ENCODE results near the gene LPAR5. TPM values are rescaled to one million over a fixed set of nuclear protein-coding genes. Genes with fewer than 3 reads are reported as not detected.

LPAR5 gene
- total RNA-seq, 1 experiment from 2014 or later = 0.20 TPM

DNA sequence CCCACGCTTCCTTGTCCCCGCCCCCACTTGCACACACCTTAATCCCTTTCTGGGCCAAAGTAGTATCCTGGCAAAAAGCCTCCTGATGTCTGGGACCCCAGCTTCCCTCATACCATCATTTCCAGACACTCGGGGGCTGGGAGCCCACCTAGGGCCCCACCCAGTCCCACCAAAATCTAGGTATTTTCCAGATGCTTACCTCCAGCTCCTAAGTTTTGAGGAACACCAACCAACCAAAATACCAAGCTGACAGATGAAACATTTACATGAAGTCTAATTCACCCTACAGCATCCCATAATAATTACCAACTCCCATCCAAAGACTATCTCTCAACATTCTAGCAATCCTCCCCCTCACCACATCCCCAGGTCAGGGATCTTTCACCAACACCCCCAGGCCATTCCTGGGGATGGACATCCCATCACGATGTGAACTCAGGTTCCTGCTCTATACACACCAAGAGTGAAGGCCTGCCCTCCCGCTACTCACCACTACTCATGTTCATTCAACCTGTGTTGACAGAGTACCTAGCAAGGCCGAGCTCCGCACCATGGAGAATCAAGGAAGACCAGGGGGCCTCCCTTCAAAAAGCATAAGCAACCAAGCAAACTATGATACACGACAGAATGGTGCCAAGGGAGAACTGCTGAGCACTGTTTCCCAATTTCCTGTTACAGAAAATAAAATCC is 27.0 kb downstream of the LPAR5 start:
- no peak overlapping the region for H3K27ac Mint-ChIP-seq
- CTCF ChIA-PET = interaction anchor here (1.1 to 1.3 kb wide), 4 partner anchors 12 to 45 kb away, joined by 3 to 6 read pairs (median 4); no protein-coding TSS in a partner anchor
- no peak for ATAC-seq

DNA sequence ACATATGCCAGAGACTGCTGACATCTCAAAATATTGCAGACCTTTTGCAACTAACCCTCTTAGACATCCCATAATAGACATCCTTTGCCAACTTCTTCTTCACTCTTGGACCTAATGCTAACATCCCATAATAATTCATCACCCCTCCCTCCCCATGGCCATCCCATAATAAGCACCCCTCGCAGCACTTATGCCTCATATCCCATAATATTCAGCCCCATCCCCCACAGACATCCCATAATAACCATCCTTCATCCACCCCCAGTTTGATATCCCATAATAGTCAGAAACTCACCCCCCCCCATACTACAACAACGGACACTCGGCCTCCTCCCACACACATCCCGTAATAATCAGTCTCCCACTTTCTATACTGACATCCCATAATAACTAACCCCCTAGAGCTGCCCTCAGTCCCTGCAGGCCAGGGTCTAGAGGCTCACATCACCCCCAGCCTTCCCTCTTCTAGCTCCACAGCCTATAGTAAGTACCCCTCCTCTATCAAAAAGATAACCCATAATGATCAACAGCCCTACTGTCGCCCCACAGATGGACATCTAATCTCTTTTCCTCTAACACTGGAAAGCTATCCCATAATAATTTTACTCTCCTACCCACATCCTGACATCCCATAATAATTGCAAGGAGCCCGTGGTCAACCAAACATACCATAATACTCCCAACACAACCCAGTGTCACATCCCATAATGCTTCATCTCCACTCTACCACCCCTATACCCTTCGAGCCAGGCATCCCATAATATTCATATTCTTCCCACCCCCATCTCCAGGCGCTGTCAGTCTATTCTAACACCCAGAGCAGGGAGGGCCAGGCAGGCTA is 27.8 kb downstream of the LPAR5 start:
- Mint-ChIP-seq H3K36me3 (peaks cover 26% of the 10 kb centered on the region), H3K4me1 (peaks cover 47% of the 10 kb centered on the region), H3K27ac (no peak overlapping the region), H3K27me3 (ENCODE audit: low read depth) (no peaks in the 10 kb centered on the region), H3K9me3 (no peaks in the 10 kb centered on the region), H3K4me3 (no peak overlapping the region)
- ATAC-seq = no peak
- ChIA-PET POLR2A (interaction anchor here (1.0 kb wide), 1 partner anchor 81 kb away, joined by 4 read pairs; the partner anchor contains the start of gene ZNF384), CTCF (interaction anchor here (0.6 to 1.3 kb wide), 5 partner anchors 12 to 146 kb away, joined by 3 to 6 read pairs (median 4); no protein-coding TSS in a partner anchor)
- no peak for DNase-seq (ENCODE audit: low spot score)
- TF ChIP-seq ELF4 (CRISPR knock-in tag; IDR thresholded peaks at IDR 0.05; ENCODE audit: low read depth) = no peak
- TF ChIP-seq, protein P1, sequence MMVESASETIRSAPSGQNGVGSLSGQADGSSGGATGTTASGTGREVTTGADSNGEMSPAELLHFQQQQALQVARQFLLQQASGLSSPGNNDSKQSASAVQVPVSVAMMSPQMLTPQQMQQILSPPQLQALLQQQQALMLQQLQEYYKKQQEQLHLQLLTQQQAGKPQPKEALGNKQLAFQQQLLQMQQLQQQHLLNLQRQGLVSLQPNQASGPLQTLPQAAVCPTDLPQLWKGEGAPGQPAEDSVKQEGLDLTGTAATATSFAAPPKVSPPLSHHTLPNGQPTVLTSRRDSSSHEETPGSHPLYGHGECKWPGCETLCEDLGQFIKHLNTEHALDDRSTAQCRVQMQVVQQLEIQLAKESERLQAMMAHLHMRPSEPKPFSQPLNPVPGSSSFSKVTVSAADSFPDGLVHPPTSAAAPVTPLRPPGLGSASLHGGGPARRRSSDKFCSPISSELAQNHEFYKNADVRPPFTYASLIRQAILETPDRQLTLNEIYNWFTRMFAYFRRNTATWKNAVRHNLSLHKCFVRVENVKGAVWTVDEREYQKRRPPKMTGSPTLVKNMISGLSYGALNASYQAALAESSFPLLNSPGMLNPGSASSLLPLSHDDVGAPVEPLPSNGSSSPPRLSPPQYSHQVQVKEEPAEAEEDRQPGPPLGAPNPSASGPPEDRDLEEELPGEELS (CRISPR knock-in tag; IDR thresholded peaks at IDR 0.05) = no peak
- no peak for TF ChIP-seq TEAD1 (CRISPR knock-in tag; IDR thresholded peaks at IDR 0.05)
- no peak for TF ChIP-seq ZNF671 (CRISPR knock-in tag; IDR thresholded peaks at IDR 0.05)
- no peak for TF ChIP-seq ATF1 (CRISPR knock-in tag; IDR thresholded peaks at IDR 0.05)
- TF ChIP-seq ETV6 (CRISPR knock-in tag; IDR thresholded peaks at IDR 0.05) = no peak
- TF ChIP-seq, protein P2, sequence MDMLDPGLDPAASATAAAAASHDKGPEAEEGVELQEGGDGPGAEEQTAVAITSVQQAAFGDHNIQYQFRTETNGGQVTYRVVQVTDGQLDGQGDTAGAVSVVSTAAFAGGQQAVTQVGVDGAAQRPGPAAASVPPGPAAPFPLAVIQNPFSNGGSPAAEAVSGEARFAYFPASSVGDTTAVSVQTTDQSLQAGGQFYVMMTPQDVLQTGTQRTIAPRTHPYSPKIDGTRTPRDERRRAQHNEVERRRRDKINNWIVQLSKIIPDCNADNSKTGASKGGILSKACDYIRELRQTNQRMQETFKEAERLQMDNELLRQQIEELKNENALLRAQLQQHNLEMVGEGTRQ (CRISPR knock-in tag; IDR thresholded peaks at IDR 0.05) = no peak
- TF ChIP-seq NFYB (CRISPR knock-in tag; conservative IDR thresholded peaks at IDR 0.05; ENCODE audit: low read depth) = no peak
- TF ChIP-seq, protein P3, sequence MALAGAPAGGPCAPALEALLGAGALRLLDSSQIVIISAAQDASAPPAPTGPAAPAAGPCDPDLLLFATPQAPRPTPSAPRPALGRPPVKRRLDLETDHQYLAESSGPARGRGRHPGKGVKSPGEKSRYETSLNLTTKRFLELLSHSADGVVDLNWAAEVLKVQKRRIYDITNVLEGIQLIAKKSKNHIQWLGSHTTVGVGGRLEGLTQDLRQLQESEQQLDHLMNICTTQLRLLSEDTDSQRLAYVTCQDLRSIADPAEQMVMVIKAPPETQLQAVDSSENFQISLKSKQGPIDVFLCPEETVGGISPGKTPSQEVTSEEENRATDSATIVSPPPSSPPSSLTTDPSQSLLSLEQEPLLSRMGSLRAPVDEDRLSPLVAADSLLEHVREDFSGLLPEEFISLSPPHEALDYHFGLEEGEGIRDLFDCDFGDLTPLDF (CRISPR knock-in tag; IDR thresholded peaks at IDR 0.05) = no peak
- TF ChIP-seq, protein P4, sequence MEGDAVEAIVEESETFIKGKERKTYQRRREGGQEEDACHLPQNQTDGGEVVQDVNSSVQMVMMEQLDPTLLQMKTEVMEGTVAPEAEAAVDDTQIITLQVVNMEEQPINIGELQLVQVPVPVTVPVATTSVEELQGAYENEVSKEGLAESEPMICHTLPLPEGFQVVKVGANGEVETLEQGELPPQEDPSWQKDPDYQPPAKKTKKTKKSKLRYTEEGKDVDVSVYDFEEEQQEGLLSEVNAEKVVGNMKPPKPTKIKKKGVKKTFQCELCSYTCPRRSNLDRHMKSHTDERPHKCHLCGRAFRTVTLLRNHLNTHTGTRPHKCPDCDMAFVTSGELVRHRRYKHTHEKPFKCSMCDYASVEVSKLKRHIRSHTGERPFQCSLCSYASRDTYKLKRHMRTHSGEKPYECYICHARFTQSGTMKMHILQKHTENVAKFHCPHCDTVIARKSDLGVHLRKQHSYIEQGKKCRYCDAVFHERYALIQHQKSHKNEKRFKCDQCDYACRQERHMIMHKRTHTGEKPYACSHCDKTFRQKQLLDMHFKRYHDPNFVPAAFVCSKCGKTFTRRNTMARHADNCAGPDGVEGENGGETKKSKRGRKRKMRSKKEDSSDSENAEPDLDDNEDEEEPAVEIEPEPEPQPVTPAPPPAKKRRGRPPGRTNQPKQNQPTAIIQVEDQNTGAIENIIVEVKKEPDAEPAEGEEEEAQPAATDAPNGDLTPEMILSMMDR (IDR thresholded peaks at IDR 0.05) = no peak
- no peak for TF ChIP-seq FOXJ3 (CRISPR knock-in tag; IDR thresholded peaks at IDR 0.05; ENCODE audit: borderline replicate concordance)
- no peak for TF ChIP-seq IRF2 (CRISPR knock-in tag; IDR thresholded peaks at IDR 0.05; ENCODE audit: borderline replicate concordance, low read depth)
- TF ChIP-seq, protein P5, sequence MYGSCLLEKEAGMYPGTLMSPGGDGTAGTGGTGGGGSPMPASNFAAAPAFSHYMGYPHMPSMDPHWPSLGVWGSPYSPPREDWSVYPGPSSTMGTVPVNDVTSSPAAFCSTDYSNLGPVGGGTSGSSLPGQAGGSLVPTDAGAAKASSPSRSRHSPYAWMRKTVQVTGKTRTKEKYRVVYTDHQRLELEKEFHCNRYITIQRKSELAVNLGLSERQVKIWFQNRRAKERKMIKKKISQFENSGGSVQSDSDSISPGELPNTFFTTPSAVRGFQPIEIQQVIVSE (CRISPR knock-in tag; IDR thresholded peaks at IDR 0.05; ENCODE audit: borderline replicate concordance) = no peak
- TF ChIP-seq, protein P6, sequence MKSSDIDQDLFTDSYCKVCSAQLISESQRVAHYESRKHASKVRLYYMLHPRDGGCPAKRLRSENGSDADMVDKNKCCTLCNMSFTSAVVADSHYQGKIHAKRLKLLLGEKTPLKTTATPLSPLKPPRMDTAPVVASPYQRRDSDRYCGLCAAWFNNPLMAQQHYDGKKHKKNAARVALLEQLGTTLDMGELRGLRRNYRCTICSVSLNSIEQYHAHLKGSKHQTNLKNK (CRISPR knock-in tag; IDR thresholded peaks at IDR 0.05) = no peak
- TF ChIP-seq, protein P7, sequence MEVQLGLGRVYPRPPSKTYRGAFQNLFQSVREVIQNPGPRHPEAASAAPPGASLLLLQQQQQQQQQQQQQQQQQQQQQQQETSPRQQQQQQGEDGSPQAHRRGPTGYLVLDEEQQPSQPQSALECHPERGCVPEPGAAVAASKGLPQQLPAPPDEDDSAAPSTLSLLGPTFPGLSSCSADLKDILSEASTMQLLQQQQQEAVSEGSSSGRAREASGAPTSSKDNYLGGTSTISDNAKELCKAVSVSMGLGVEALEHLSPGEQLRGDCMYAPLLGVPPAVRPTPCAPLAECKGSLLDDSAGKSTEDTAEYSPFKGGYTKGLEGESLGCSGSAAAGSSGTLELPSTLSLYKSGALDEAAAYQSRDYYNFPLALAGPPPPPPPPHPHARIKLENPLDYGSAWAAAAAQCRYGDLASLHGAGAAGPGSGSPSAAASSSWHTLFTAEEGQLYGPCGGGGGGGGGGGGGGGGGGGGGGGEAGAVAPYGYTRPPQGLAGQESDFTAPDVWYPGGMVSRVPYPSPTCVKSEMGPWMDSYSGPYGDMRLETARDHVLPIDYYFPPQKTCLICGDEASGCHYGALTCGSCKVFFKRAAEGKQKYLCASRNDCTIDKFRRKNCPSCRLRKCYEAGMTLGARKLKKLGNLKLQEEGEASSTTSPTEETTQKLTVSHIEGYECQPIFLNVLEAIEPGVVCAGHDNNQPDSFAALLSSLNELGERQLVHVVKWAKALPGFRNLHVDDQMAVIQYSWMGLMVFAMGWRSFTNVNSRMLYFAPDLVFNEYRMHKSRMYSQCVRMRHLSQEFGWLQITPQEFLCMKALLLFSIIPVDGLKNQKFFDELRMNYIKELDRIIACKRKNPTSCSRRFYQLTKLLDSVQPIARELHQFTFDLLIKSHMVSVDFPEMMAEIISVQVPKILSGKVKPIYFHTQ (CRISPR knock-in tag; IDR thresholded peaks at IDR 0.05) = no peak

More for the DNA sequence above, 27.0 kb downstream of the LPAR5 start:
- no peak for DNase-seq (ENCODE audit: low spot score)
- POLR2A ChIA-PET = interaction anchor here (1.0 kb wide), 2 partner anchors 40 to 80 kb away, joined by 4 to 5 read pairs; partner anchors contain the start of gene ZNF384
- TF ChIP-seq SP1 (CRISPR knock-in tag; conservative IDR thresholded peaks at IDR 0.05) (no peak), ZNF671 (CRISPR knock-in tag; IDR thresholded peaks at IDR 0.05) (no peak), NR2C2 (CRISPR knock-in tag; IDR thresholded peaks at IDR 0.05) (no peak), MXD4 (CRISPR knock-in tag; IDR thresholded peaks at IDR 0.05; ENCODE audit: borderline replicate concordance) (no peak), TEAD1 (CRISPR knock-in tag; IDR thresholded peaks at IDR 0.05) (no peak), ZNF121 (CRISPR knock-in tag; IDR thresholded peaks at IDR 0.05) (no peak), ETV6 (CRISPR knock-in tag; IDR thresholded peaks at IDR 0.05) (no peak), RELA (CRISPR knock-in tag; IDR thresholded peaks at IDR 0.05; ENCODE audit: borderline replicate concordance) (no peak)
- TF ChIP-seq, protein P8, sequence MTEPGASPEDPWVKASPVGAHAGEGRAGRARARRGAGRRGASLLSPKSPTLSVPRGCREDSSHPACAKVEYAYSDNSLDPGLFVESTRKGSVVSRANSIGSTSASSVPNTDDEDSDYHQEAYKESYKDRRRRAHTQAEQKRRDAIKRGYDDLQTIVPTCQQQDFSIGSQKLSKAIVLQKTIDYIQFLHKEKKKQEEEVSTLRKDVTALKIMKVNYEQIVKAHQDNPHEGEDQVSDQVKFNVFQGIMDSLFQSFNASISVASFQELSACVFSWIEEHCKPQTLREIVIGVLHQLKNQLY (CRISPR knock-in tag; IDR thresholded peaks at IDR 0.05) = no peak
- TF ChIP-seq, protein P9, sequence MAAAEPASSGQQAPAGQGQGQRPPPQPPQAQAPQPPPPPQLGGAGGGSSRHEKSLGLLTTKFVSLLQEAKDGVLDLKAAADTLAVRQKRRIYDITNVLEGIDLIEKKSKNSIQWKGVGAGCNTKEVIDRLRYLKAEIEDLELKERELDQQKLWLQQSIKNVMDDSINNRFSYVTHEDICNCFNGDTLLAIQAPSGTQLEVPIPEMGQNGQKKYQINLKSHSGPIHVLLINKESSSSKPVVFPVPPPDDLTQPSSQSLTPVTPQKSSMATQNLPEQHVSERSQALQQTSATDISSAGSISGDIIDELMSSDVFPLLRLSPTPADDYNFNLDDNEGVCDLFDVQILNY (CRISPR knock-in tag; IDR thresholded peaks at IDR 0.05) = no peak
- H3K4me3 Mint-ChIP-seq = no peak overlapping the region
- H3K9me3 Mint-ChIP-seq = no peaks in the 10 kb centered on the region
- peaks cover 20% of the 10 kb centered on the region for H3K36me3 Mint-ChIP-seq
- no peaks in the 10 kb centered on the region for H3K27me3 Mint-ChIP-seq (ENCODE audit: low read depth)
- peaks cover 44% of the 10 kb centered on the region for H3K4me1 Mint-ChIP-seq

Data from WTC11 (cell line).